Mucosa of rectum (tissue), 2 donors: ENCODE measurements around the gene SGCA.

Source experiments
- H3K27ac ChIP-seq, 2 donors: one replicate each; pipeline ENCODE4 v1.7.0; 2013; ENCODE audit warnings: inconsistent platforms in 2 of 2, low read depth in 2 of 2, low read length in 2 of 2
- H3K27me3 ChIP-seq, 2 donors: one replicate each; pipeline ENCODE4 v1.7.0; 2013; ENCODE audit warnings: low read length in 2 of 2; ENCODE audit not compliant: control insufficient read depth in 2 of 2, insufficient read depth in 2 of 2
- H3K36me3 ChIP-seq, 2 donors: one replicate each; pipeline ENCODE4 v1.7.0; 2013; ENCODE audit warnings: low read length in 2 of 2; ENCODE audit not compliant: control insufficient read depth in 2 of 2, insufficient read depth in 2 of 2
- H3K4me1 ChIP-seq, 2 donors: one replicate each; pipeline ENCODE4 v1.7.0; 2013; ENCODE audit warnings: low read length in 2 of 2, mild to moderate bottlenecking in 1 of 2; ENCODE audit not compliant: control insufficient read depth in 2 of 2, insufficient read depth in 2 of 2
- H3K4me3 ChIP-seq, 2 donors: one replicate each; pipeline ENCODE4 v1.7.0; 2013; ENCODE audit warnings: low read length in 2 of 2
- H3K9ac ChIP-seq, 2 donors: one replicate each; pipeline ENCODE4 v1.7.0; 2013; ENCODE audit warnings: low read length in 2 of 2, low read depth in 1 of 2, mild to moderate bottlenecking in 1 of 2
- H3K9me3 ChIP-seq, 2 donors: one replicate each; pipeline ENCODE4 v1.7.0; 2013; ENCODE audit warnings: low read length in 2 of 2; ENCODE audit not compliant: control insufficient read depth in 2 of 2
- donor health status: healthy.
- donor health status: Normal muscosa, but diverticular disease.

SGCA gene

GRCh38 chr17:50174444-50174843, 8.6 kb downstream of the SGCA start:
- Histone ChIP-seq H3K27ac (no peak overlapping the region), H3K36me3 (no peaks in the 10 kb centered on the region), H3K9me3 (no peaks in the 10 kb centered on the region), H3K27me3 (no peaks in the 10 kb centered on the region), H3K9ac (no peak overlapping the region), H3K4me3 (no peak overlapping the region), H3K4me1 (peaks cover 9 to 19% of the 10 kb centered on the region in 2 donors)

- Histone ChIP-seq H3K27ac (no peak overlapping the region), H3K9ac (no peak overlapping the region), H3K36me3 (no peaks in the 10 kb centered on the region), H3K9me3 (no peaks in the 10 kb centered on the region), H3K27me3 (no peaks in the 10 kb centered on the region), H3K4me3 (no peak overlapping the region), H3K4me1 (peaks cover 9 to 19% of the 10 kb centered on the region in 2 donors)
These were observed 9.4 kb downstream of the SGCA start for GRCh38 chr17:50175035-50175807.

GRCh38 chr17:50176559-50177357, 11.0 kb downstream of the SGCA start:
- H3K9ac ChIP-seq, result no peak overlapping the region
- no peak overlapping the region for H3K4me3 ChIP-seq
- H3K27ac ChIP-seq, result no peak overlapping the region
- no peaks in the 10 kb centered on the region for H3K9me3 ChIP-seq
- peaks cover 9 to 19% of the 10 kb centered on the region in 2 donors for H3K4me1 ChIP-seq
- no peaks in the 10 kb centered on the region for H3K27me3 ChIP-seq
- H3K36me3 ChIP-seq, result no peaks in the 10 kb centered on the region

GRCh38 chr17:50177476-50177875, 11.7 kb downstream of the SGCA start:
- Histone ChIP-seq H3K4me3 (peak overlapping the region in 1 of 2 donors; percentile 53), H3K27ac (peak overlapping the region in 1 of 2 donors; percentile 40), H3K36me3 (no peaks in the 10 kb centered on the region), H3K9ac (no peak overlapping the region), H3K4me1 (peaks cover 9 to 19% of the 10 kb centered on the region in 2 donors), H3K9me3 (no peaks in the 10 kb centered on the region), H3K27me3 (no peaks in the 10 kb centered on the region)

GRCh38 chr17:50177983-50178834, 12.4 kb downstream of the SGCA start:
- Histone ChIP-seq H3K27ac (peak overlapping the region; percentile 40), H3K4me3 (peak overlapping the region; percentile 53 to 59), H3K9me3 (no peaks in the 10 kb centered on the region), H3K9ac (peak overlapping the region in 1 of 2 donors; percentile 55), H3K36me3 (no peaks in the 10 kb centered on the region), H3K4me1 (peaks cover 7 to 19% of the 10 kb centered on the region in 2 donors), H3K27me3 (no peaks in the 10 kb centered on the region)

- H3K9me3 ChIP-seq, result no peaks in the 10 kb centered on the region
- peaks cover 7 to 16% of the 10 kb centered on the region in 2 donors for H3K4me1 ChIP-seq
- H3K9ac ChIP-seq, result no peak overlapping the region
- no peaks in the 10 kb centered on the region for H3K27me3 ChIP-seq
- H3K36me3 ChIP-seq, result no peaks in the 10 kb centered on the region
- H3K4me3 ChIP-seq, result no peak overlapping the region
- H3K27ac ChIP-seq, result no peak overlapping the region
These were observed 14.3 kb downstream of the SGCA start for GRCh38 chr17:50180111-50180510.

- Histone ChIP-seq H3K36me3 (no peaks in the 10 kb centered on the region), H3K27me3 (no peaks in the 10 kb centered on the region), H3K4me3 (no peak overlapping the region), H3K27ac (no peak overlapping the region), H3K9me3 (no peaks in the 10 kb centered on the region), H3K9ac (no peak overlapping the region), H3K4me1 (peaks cover 7 to 16% of the 10 kb centered on the region in 2 donors)
These were observed 14.8 kb downstream of the SGCA start for GRCh38 chr17:50180620-50181019.

GRCh38 chr17:50181144-50181543, 15.3 kb downstream of the SGCA start:
- no peaks in the 10 kb centered on the region for H3K9me3 ChIP-seq
- H3K4me3 ChIP-seq, result no peak overlapping the region
- peaks cover 7 to 13% of the 10 kb centered on the region in 2 donors for H3K4me1 ChIP-seq
- peaks cover 0 to under 1% of the 10 kb centered on the region in 2 donors for H3K36me3 ChIP-seq
- no peak overlapping the region for H3K27ac ChIP-seq
- no peak overlapping the region for H3K9ac ChIP-seq
- H3K27me3 ChIP-seq, result no peaks in the 10 kb centered on the region

- Histone ChIP-seq H3K4me3 (no peak overlapping the region), H3K4me1 (peaks cover 7 to 16% of the 10 kb centered on the region in 2 donors), H3K9me3 (no peaks in the 10 kb centered on the region), H3K27me3 (no peaks in the 10 kb centered on the region), H3K36me3 (peaks cover 3% of the 10 kb centered on the region in 2 donors), H3K9ac (no peak overlapping the region), H3K27ac (no peak overlapping the region)
These were observed 16.1 kb downstream of the SGCA start for GRCh38 chr17:50181591-50182560.
